Adrenal gland (tissue), 5 donors: ENCODE measurements around the gene MRPL32.

Experiments
- POLR2A ChIP-seq, 2 donors: fragments of 450-650 bp; IDR thresholded peaks; one replicate each; pipeline ENCODE4 v1.6.1; 2017; ENCODE audit warnings: antibody characterized with exemption in 2 of 2, mild to moderate bottlenecking in 2 of 2, moderate library complexity in 1 of 2
- TF ChIP-seq, protein P1 (sequence below), 6 experiments: fragments of 450-650 bp in 4 of 6; fragments of 200-600 bp in 2 of 6; sonication (generic) in 1 of 6; IDR thresholded peaks; 1 replicate in 5 of 6; 2 replicates in 1 of 6; pipeline versions ENCODE4 v1.5.1 to v1.8.0; 2016 to 2021; ENCODE audit warnings: antibody characterized with exemption in 6 of 6, mild to moderate bottlenecking in 2 of 6, moderate library complexity in 1 of 6
- donor health status: DM: no; HTN: no; CAD: no.

DNA sequence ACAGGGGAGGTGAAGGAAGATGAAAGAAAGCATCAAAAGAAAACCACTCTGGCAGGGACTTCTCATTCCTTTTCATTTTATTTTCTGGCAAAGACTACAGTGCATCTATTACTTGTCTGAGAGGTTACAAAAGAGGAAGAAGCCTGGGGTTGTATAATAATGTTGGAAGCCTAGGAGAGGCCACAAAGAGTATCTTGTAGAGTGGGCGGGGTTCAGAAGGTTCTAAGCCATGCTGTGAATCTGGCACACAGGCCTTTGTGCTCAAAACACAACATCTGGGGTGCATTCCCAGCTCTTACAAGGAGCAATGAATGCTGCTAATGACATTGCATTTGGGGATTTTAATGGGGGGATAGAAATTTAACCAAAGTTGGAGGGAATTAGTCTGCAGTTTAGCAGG is 49.4 kb downstream of the MRPL32 start:
- TF ChIP-seq, protein P1, sequence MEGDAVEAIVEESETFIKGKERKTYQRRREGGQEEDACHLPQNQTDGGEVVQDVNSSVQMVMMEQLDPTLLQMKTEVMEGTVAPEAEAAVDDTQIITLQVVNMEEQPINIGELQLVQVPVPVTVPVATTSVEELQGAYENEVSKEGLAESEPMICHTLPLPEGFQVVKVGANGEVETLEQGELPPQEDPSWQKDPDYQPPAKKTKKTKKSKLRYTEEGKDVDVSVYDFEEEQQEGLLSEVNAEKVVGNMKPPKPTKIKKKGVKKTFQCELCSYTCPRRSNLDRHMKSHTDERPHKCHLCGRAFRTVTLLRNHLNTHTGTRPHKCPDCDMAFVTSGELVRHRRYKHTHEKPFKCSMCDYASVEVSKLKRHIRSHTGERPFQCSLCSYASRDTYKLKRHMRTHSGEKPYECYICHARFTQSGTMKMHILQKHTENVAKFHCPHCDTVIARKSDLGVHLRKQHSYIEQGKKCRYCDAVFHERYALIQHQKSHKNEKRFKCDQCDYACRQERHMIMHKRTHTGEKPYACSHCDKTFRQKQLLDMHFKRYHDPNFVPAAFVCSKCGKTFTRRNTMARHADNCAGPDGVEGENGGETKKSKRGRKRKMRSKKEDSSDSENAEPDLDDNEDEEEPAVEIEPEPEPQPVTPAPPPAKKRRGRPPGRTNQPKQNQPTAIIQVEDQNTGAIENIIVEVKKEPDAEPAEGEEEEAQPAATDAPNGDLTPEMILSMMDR (IDR thresholded peaks at IDR 0.05): no peak
- no peak for TF ChIP-seq POLR2A (IDR thresholded peaks at IDR 0.05)
